Coronary artery (tissue), 2 donors: ENCODE results near the gene RIT2.

Experiments used
- DNase-seq: peaks from one replicate; pipeline ENCODE4 v3.0.0-alpha.2; 2017; ENCODE audit warnings: low spot score
- H3K27ac ChIP-seq, 2 donors: fragments of 200-600 bp; sonication (generic); one replicate each; pipeline ENCODE4 v1.5.1; 2016 to 2019
- H3K4me3 ChIP-seq: fragments of 200-600 bp; sonication (generic); 2 replicates; pipeline ENCODE4 v1.5.1; 2016; ENCODE audit warnings: mild to moderate bottlenecking, moderate library complexity
- CTCF ChIP-seq: fragments of 200-600 bp; sonication (generic); IDR thresholded peaks from one replicate; pipeline ENCODE4 v1.5.1; 2019; ENCODE audit warnings: antibody characterized with exemption

The RIT2 gene

GRCh38 chr18:43067570-43067969, 47.9 kb downstream of the RIT2 start:
- H3K4me3 ChIP-seq: no peak overlapping the region
- no peak overlapping the region for H3K27ac ChIP-seq
- no peak for TF ChIP-seq CTCF
- no peak for DNase-seq

- no peak for TF ChIP-seq CTCF
- no peak for DNase-seq
- Histone ChIP-seq H3K4me3 (no peak overlapping the region), H3K27ac (no peak overlapping the region)
Measured at GRCh38 chr18:43061816-43062215, 53.7 kb downstream of the RIT2 start.

- TF ChIP-seq CTCF: no peak
- Histone ChIP-seq H3K4me3 (no peak overlapping the region), H3K27ac (no peak overlapping the region)
- DNase-seq: no peak
Measured at GRCh38 chr18:43061318-43061717, 54.2 kb downstream of the RIT2 start.

- no peak for DNase-seq
- no peak overlapping the region for H3K27ac ChIP-seq
- H3K4me3 ChIP-seq: no peak overlapping the region
- TF ChIP-seq CTCF: no peak
Measured at GRCh38 chr18:43060020-43060419, 55.5 kb downstream of the RIT2 start.

- TF ChIP-seq CTCF: no peak
- H3K27ac ChIP-seq: no peak overlapping the region
- no peak overlapping the region for H3K4me3 ChIP-seq
- no peak for DNase-seq
Measured at GRCh38 chr18:43054815-43055519, 60.5 kb downstream of the RIT2 start.

GRCh38 chr18:43049021-43049420, 66.5 kb downstream of the RIT2 start:
- Histone ChIP-seq H3K4me3 (no peak overlapping the region), H3K27ac (no peak overlapping the region)
- no peak for TF ChIP-seq CTCF
- no peak for DNase-seq

- TF ChIP-seq CTCF: no peak
- no peak overlapping the region for H3K27ac ChIP-seq
Measured at GRCh38 chr18:43046322-43046721, 69.2 kb downstream of the RIT2 start.

More at GRCh38 chr18:43046322-43046721, 69.2 kb downstream of the RIT2 start:
- no peak overlapping the region for H3K4me3 ChIP-seq
- no peak for DNase-seq
